ENCODE data around the gene UBAC1.
A peak's percentile ranks its signal among the peaks of the same experiment; 100 is the strongest.

UBAC1 gene, protein sequence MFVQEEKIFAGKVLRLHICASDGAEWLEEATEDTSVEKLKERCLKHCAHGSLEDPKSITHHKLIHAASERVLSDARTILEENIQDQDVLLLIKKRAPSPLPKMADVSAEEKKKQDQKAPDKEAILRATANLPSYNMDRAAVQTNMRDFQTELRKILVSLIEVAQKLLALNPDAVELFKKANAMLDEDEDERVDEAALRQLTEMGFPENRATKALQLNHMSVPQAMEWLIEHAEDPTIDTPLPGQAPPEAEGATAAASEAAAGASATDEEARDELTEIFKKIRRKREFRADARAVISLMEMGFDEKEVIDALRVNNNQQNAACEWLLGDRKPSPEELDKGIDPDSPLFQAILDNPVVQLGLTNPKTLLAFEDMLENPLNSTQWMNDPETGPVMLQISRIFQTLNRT

DNA sequence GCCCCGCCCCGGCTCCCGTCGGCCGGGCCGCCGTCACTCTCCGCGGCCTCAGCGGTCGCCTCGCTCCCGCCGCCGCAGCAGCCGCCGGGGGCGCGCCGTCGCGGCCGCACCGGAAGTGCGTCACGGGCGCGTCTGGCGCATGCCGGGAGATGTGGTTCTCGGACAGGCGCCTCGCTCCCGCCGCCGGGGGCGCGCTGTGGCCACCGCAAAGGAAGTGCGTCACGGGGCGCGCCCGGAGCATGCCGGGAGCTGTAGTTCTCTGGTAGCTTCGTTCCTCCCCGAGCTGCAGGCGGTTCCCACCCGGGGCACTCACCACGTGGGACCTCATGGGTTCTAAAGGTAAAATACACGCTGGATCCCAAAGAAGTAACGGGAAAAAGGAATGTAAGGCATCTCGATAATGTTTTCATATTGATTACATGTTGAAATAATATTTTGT, at the start of gene UBAC1:
UBAC1 (minus strand) TSS at position 97 of the 439 bp plus-strand sequence. CDS start 211 bp downstream, outside the sequence.
- DNase-seq (ENCODE audit: low read depth in 2 of 2), result peak; percentile 89 to 91

DNA sequence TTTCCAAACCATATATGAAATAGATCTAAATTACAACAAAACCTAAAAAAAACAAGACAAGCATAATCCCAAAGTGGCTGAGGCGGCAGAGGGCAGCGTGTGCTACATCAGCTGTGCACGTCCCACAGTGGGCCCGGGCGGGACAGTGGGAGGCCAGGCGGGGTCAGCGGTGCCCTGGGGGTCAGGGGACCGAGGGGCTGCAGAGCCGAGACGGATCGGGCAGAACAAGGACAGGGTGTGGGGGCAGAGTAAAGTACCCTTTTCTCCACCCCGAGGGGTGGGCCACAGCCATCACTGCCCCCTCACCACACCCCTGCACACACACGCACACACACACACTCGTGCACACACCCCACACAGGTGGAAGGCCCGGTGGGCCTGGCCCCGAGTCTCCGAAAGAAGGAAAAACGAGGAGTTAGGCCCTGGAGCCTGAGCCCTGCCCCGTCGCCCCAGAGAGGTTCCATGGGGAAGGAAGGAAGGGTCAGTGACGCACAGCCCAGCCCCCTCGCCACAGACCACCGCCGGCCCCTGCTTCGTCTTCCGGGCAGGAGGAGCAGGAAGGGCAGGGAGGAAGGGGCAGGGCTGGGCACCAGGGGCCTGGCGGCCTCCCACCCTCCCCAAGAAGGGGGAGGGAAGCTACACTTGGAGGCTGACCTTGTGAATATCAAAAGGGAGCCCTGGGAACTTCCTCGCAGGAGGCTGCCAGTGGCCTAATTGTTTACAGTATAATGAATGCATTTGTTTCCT, 49.6 kb upstream of the UBAC1 start:
- no peak for DNase-seq (ENCODE audit: low read depth in 2 of 2)

GRCh38 chr9:136010176-136010575, 49.0 kb upstream of the UBAC1 start:
- DNase-seq (ENCODE audit: low read depth in 2 of 2), result no peak

- DNase-seq (ENCODE audit: low read depth in 2 of 2), result no peak
Observed at GRCh38 chr9:136009516-136009915, 48.3 kb upstream of the UBAC1 start.

- no peak for DNase-seq (ENCODE audit: low read depth in 2 of 2)
Observed at GRCh38 chr9:136008693-136008997, 47.5 kb upstream of the UBAC1 start.

- DNase-seq (ENCODE audit: low read depth in 2 of 2), result no peak
Observed at GRCh38 chr9:136007934-136008692, 46.9 kb upstream of the UBAC1 start.

DNA sequence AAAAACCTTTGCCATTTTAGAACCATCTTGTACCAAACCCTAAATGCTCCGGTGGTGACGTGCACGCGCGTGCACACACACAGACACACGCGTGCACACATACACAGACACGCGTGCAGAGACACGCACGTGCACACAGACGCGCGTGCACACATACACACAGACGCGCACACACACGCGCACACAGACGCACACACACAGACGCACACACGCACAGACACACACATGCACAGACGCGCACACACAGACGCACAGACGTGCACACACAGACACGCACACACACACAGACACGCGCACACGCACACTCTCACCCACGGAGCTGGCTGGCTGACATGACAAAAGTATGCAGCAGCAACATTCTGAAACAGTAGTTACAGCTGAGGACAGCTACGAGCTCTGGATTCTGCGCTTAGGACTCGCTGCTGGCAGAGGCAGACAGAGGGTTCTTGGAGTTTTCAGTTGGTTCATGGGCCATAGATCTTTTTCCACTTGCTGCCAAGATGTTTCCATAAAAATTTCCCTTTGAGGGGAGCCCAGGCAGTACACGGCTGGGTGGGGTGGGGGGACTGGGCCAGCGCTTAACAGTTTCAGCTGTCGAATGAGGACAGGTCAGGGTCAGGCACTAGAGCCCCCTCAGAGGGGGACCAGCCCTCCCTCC, 46.2 kb upstream of the UBAC1 start:
- no peak for DNase-seq (ENCODE audit: low read depth in 2 of 2)

GRCh38 chr9:136006169-136006568, 45.0 kb upstream of the UBAC1 start:
- no peak for DNase-seq (ENCODE audit: low read depth in 2 of 2)

- DNase-seq (ENCODE audit: low read depth in 2 of 2), result no peak
Observed at GRCh38 chr9:136004712-136005111, 43.5 kb upstream of the UBAC1 start.

- DNase-seq (ENCODE audit: low read depth in 2 of 2), result no peak
Observed at GRCh38 chr9:136004219-136004618, 43.0 kb upstream of the UBAC1 start.

DNA sequence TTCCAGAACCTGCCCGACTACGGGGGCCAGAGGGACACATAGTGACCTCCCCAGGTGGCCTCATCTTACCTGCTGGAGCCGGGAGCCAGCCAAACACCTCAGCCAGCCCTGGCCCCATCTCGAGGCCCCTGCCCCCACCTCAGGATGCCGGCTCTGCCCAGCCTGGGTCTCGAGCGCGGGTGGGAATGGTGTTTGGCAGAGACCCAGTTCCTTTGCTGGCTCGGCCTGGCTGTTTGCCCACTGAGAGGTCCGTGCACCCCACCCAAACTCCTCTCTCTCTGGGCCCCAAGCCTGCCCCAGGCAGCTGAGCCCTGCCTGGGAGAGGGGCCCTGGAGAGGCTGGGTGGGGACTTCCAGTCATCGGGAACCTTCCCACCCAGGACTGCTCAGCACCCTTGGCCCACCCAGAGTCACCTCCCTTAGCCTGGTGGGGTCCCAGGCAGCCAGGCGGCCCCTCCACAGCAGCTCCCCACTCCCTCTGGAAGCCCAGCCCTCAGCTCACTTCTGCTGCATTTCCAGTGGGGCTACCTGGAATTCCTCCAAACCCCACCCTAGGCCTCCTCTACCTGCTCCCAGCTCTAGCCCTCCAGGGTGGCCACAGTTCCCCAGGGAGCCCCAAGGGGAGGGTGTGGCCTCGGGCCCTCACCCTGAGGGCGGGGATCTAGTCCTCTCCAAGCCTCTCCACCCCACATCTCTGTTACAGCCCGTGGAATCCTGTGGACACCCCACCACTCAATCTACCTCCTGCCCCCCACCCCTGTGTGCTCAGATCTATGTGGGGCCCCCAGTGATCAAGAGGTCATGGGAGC, 42.4 kb upstream of the UBAC1 start:
- no peak for DNase-seq (ENCODE audit: low read depth in 2 of 2)

GRCh38 chr9:136002881-136003280, 41.7 kb upstream of the UBAC1 start:
- no peak for DNase-seq (ENCODE audit: low read depth in 2 of 2)

- DNase-seq (ENCODE audit: low read depth in 2 of 2), result no peak
Observed at GRCh38 chr9:136002215-136002614, 41.0 kb upstream of the UBAC1 start.

DNA sequence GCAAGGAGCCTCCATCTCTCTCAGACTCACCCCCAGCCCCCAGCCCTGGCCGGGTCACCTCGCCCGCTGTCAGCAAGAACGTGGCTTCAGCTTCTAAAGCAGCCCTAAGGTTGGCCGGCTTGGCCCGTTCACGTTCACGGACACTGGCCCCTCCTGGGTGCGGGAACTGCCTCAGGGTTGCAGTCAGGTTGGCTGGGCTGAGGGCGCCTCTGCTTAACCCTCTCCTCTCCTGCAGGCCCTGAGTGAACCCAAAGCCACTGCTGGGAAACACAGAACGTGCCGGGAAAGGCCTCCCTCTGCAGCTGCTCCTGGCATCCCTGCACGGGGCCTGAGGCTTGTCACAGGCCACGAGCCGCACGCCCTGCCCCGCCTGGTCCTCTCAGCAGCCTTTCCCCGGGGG, 40.1 kb upstream of the UBAC1 start:
- no peak for DNase-seq (ENCODE audit: low read depth in 2 of 2)

DNA sequence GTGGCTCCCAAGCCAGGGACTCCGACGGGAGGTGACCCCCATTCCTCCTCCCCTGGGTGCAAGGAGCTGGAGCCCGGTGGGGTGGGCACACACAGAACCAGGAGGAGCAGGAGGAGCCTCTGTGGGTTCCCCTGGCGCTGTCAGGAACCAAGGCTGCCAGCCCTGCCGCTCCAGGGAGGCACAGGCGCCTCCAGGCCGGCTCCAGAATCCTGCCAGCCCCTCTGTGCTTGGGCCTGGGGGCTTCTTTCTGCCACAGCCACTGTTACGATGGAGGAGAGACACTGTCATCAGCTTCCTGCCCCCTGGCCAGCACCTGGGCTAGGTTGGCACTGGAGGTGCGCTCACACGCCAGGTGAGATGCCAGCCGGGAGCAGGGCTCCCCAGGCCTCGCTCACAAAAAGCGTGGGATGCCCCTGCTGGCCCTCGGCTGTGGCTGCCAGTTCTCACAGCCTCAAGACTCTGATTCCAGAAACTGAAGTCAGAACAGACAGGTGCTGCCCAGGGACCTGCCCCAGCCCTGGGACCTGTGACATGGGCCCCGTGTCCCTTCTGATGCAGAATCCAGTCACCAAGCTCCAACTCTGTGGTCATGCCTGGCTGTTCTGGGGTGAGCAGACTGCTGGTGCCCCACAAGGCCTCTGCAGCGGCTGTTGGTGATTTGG, 37.4 kb upstream of the UBAC1 start:
- DNase-seq (ENCODE audit: low read depth in 2 of 2), result no peak

GRCh38 chr9:135998016-135998380, 36.8 kb upstream of the UBAC1 start:
- DNase-seq (ENCODE audit: low read depth in 2 of 2), result no peak

DNA sequence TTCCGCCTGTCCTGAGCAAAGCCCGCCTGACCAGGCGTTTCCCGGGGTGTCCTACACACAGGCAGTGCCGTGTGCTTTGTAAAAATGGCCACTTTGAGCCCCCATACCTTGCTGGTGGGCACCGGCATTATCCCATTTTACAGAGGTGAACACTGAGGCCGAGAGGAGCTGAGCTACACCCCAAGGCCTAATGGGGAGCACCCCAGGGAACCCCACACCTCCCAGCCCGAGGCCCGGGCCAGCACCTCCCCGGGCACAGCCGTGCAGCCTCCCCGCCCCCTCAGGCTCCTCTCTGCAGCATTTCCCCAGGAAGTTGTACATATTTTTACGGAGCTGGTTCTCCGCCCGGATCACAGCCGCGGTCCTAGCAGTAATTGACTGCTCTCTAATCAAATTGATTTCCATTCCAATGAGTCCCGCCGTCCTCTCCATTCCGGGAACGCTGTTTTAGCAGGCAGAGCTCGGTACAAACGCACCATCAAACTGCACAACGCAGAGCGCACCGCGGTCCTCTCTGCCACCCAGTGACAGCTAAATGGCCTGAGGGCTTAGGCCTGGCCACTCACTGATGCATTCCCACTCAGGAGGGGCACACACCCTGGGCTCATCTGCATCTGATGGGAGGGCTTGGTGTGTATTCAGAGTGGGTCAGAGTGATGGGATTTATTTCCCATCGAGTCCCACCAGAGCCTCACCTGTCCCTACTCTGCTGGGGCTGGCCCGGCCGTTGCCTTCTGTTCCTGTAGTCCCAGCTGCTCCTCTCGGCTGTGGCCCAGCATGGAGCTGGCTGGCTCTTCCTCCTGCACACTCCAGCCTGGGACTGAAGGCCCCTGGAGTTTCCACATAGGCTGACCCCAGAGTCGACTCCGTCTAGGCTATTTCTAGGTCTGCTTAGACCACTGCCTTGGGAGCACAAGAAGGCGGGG, 36.2 kb upstream of the UBAC1 start:
- no peak for DNase-seq (ENCODE audit: low read depth in 2 of 2)

DNA sequence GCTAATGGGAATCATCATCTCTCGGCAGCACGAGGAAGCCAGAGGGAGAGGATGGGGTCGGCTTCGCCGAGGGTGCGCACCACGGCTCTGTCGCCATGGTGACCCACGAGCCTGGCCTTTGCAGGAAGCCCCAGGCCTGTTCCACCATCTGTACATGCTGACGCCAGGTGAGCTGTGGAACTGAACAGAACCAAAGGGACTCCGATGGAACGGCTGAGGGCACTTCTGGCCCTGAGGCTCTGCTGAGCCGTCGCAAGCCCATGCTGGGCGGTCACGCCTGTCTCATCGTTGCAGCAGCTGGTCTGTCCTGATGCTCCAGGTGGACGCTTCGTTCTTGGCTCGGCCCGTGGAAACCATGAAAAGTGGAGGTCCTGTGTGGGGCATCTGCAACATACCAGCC, 34.6 kb upstream of the UBAC1 start:
- no peak for DNase-seq (ENCODE audit: low read depth in 2 of 2)

DNA sequence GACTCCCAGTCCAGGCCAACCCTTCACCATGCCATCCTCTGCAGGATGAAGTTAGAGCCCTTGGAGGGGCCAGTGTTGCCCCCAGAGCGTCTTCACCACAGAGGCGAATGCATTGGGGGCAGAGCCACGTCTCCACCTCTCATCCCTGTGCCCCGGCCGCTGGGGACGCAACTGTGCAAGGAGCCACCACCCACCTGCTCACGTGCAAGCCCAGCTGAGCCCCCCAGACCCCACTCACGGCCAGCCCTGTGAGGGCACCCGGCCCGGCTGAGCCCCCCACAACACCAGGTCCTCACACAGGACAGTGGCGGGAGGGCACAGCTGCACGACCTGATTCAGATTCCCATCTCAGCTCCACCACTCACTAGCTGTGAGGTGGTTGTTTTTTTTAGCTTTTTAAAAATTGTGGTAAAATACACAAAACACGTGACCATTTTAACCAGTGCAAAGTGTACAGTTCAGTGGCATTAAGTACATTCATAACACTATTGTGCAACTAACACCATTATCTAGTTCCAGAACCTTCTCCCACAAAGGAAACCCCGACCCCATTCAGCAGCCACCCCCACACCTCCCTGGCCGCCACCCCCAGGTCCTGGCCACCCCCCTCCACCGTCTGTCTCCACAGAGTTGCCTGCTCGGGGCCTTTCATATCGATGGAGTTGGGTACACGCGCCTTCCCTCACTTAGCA, 33.5 kb upstream of the UBAC1 start:
- no peak for DNase-seq (ENCODE audit: low read depth in 2 of 2)

Measured in stimulated activated CD4-positive, alpha-beta T cell treated with anti-CD3 and anti-CD28 coated beads, Interleukin-12 subunit alpha, Interleukin-12 subunit beta, amount 100 ng/mL, for 24 hours (primary cell).